ENCODE data around the gene MRPL21. TPM values are rescaled to one million over a fixed set of nuclear protein-coding genes. Genes with fewer than 3 reads are reported as not detected.

MRPL21 gene
- total and polyA plus RNA-seq, 2 of the 8 experiments (the other 6 are each of a cell fraction or from before 2014, with no cell fraction given): 102 to 107 TPM

DNA sequence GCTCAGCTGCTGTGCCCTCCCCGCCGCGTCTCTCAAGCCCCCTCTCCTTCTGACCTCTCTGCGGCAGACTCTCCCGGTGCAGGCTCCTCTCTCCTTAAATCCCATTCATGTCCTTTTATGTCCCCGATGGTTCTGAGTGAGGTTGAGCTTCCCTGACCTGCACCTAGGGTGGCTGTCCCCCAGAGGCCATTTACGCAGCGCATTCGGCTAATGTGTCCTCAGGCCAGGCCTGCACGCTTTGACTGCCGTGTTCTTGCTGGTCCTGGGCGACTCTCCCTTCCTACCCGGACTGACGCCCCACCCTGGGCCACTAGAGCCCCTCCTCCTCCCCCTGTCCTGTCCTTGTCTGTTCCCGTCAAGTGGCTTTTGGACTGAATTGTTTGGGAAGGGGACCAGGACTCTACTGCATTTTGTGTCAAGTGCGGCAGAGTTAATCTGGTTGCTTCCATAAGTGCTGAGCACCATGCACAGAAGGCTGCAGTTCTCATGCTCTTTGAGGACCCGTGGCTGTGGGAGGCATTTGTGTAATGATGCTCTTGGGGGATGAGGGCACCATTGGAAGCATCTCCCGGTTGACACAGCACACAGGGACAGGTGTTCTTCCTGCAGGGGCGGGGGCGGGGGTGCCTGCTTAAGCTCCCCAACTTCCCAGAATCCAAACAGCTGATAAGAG, 37.2 kb upstream of the MRPL21 start (continued):
- no peak for TF ChIP-seq SUZ12 (IDR thresholded peaks at IDR 0.05; ENCODE audit: low read length)
